HepG2 (cell line): ENCODE measurements around the gene MPO. TPM values are rescaled to one million over a fixed set of nuclear protein-coding genes. Genes with fewer than 3 reads are reported as not detected.

Experiments used
- ATAC-seq: fragments of 200-7000 bp; cut with Tn5 transposase; 3 replicates; pipeline ENCODE4 v1.9.1; 2020; ENCODE audit warnings: mild to moderate bottlenecking, moderate library complexity
- BruUV-seq: library from RNA; stranded (reverse); fragments of 400-500 nt; replicated peaks from 2 replicates; lab custom pipeline; 2021; lab: Mats Ljungman, UMichigan
- CTCF ChIA-PET: fragments of 300-600 bp; formaldehyde crosslinking; extraction: SDS; loops from one replicate; lab custom pipeline; 2021; ENCODE audit warnings: low total read pairs, inconsistent platforms, low intra/inter-chr PET ratio; lab: Yijun Ruan, JAX
- POLR2A ChIA-PET: fragments of 350-600 bp; sonication (Branson Sonifier 250); formaldehyde crosslinking; loops from one replicate; lab custom pipeline; 2020; ENCODE audit warnings: antibody characterized with exemption, inconsistent platforms; lab: Yijun Ruan, JAX
- DNase-seq: peaks from one replicate; pipeline ENCODE4 v3.0.0-alpha.2; 2015; ENCODE audit warnings: low spot score
- FAIRE-seq: peaks from 3 replicates; lab custom pipeline; 2011; peaks lifted over from hg19 to GRCh38; lab: Jason Lieb, UNC
- H2AFZ ChIP-seq: one replicate; pipeline ENCODE4 v1.6.1; 2011; ENCODE audit warnings: low read length, inconsistent platforms
- H3K27ac ChIP-seq: fragments of 300-600 bp; 3 replicates; pipeline ENCODE4 v1.8.0; 2011; ENCODE audit warnings: mixed run types, mild to moderate bottlenecking, mixed read lengths, low read length, inconsistent platforms; ENCODE audit not compliant: insufficient read depth; ENCODE audit errors: extremely low read length
- H3K27me3 ChIP-seq, 2 experiments: fragments of 200-600 bp in 1 of 2; 2 replicates in 1 of 2; 3 replicates in 1 of 2; pipeline versions ENCODE4 v1.6.0 to v1.8.0; 2011; ENCODE audit warnings: low read length in 2 of 2, mild to moderate bottlenecking in 2 of 2, moderate library complexity in 2 of 2, inconsistent platforms in 1 of 2; ENCODE audit not compliant: insufficient read depth in 2 of 2, control insufficient read depth in 1 of 2
- H3K36me3 ChIP-seq, 2 experiments: fragments of 200-600 bp in 1 of 2; replicated peaks in 1 of 2; 2 replicates in 1 of 2; 3 replicates in 1 of 2; pipeline versions ENCODE4 v1.5.1 to v1.8.0; 2011; ENCODE audit warnings: low read length in 2 of 2, inconsistent platforms in 1 of 2; ENCODE audit not compliant: insufficient read depth in 2 of 2, control insufficient read depth in 1 of 2
- H3K4me1 ChIP-seq: 2 replicates; pipeline ENCODE4 v1.5.1; 2012; ENCODE audit warnings: low read length, inconsistent platforms; ENCODE audit not compliant: insufficient read depth
- H3K4me2 ChIP-seq: 2 replicates; pipeline ENCODE4 v1.6.0; 2011; ENCODE audit warnings: low read depth, low read length, inconsistent platforms
- H3K4me3 ChIP-seq, 3 experiments: fragments of 200-600 bp in 1 of 3; sonication (generic), shearing (Covaris generic) in 1 of 3; replicated peaks in 1 of 3; 2 replicates each; pipeline ENCODE4 v1.5.1; 2011 to 2016; ENCODE audit warnings: low read length in 3 of 3, inconsistent platforms in 2 of 3, low read depth in 2 of 3, mild to moderate bottlenecking in 2 of 3, control low read depth in 1 of 3, mixed read lengths in 1 of 3; ENCODE audit not compliant: insufficient read depth in 1 of 3
- H3K79me2 ChIP-seq: one replicate; pipeline ENCODE4 v1.6.1; 2011; ENCODE audit warnings: low read length, inconsistent platforms; ENCODE audit not compliant: insufficient read depth
- H3K9ac ChIP-seq: 2 replicates; pipeline ENCODE4 v1.6.0; 2011; ENCODE audit warnings: mild to moderate bottlenecking, low read depth, low read length, inconsistent platforms; ENCODE audit not compliant: insufficient read depth
- H3K9me3 ChIP-seq: 2 replicates; pipeline ENCODE4 v1.5.1; 2012; ENCODE audit warnings: mild to moderate bottlenecking, low read length
- H4K20me1 ChIP-seq: 2 replicates; pipeline ENCODE4 v1.6.0; 2011; ENCODE audit warnings: inconsistent platforms, mild to moderate bottlenecking, low read length, moderate library complexity; ENCODE audit not compliant: insufficient read depth
- ATF5 ChIP-seq: sonication (generic); formaldehyde crosslinking; IDR thresholded peaks from 2 replicates; pipeline ENCODE4 v1.4.0; 2020; ENCODE audit warnings: mild to moderate bottlenecking, low read depth, missing genetic modification reagents
- ATF7-NPFF ChIP-seq: sonication (generic); formaldehyde crosslinking; IDR thresholded peaks from 2 replicates; pipeline ENCODE4 v1.8.1; 2023; ENCODE audit warnings: mild to moderate bottlenecking, low read depth, missing genetic modification reagents, moderate library complexity
- EP300 ChIP-seq, 3 experiments: sonication (generic) in 1 of 3; formaldehyde crosslinking in 1 of 3; IDR thresholded peaks; 2 replicates each; pipeline versions ENCODE4 v1.5.1 to v1.6.1; 2011 to 2020; ENCODE audit warnings: low read depth in 2 of 3, low read length in 2 of 3, borderline replicate concordance in 1 of 3, improper control_type of control experiment in 1 of 3, mild to moderate bottlenecking in 1 of 3, missing genetic modification reagents in 1 of 3, moderate library complexity in 1 of 3
- GFI1 ChIP-seq: sonication (generic); formaldehyde crosslinking; IDR thresholded peaks from 2 replicates; pipeline ENCODE4 v1.5.0; 2020; ENCODE audit warnings: missing genetic modification reagents, mild to moderate bottlenecking, borderline replicate concordance
- GPBP1L1 ChIP-seq: sonication (generic); formaldehyde crosslinking; IDR thresholded peaks from 2 replicates; pipeline ENCODE4 v1.5.0; 2020; ENCODE audit warnings: mild to moderate bottlenecking, missing genetic modification reagents
- MTF1 ChIP-seq: sonication (generic); formaldehyde crosslinking; IDR thresholded peaks from 2 replicates; pipeline ENCODE4 v1.5.0; 2020; ENCODE audit warnings: missing genetic modification reagents
- NFKB2 ChIP-seq: sonication (generic); formaldehyde crosslinking; IDR thresholded peaks from 2 replicates; pipeline ENCODE4 v1.4.0; 2020; ENCODE audit warnings: missing genetic modification reagents, borderline replicate concordance
- PAX8 ChIP-seq: sonication (generic); formaldehyde crosslinking; IDR thresholded peaks from 2 replicates; pipeline ENCODE4 v1.8.0; 2022; ENCODE audit warnings: mild to moderate bottlenecking, missing genetic modification reagents, borderline replicate concordance
- PPARG ChIP-seq: conservative IDR thresholded peaks from 2 replicates; pipeline ENCODE4 v1.6.1; 2016; ENCODE audit warnings: missing biosample characterization, missing genetic modification reagents
- PTBP1 ChIP-seq: fragments of 200-400 bp; formaldehyde crosslinking; IDR thresholded peaks from 2 replicates; pipeline ENCODE4 v1.6.1; 2018; ENCODE audit warnings: low read length, low read depth; ENCODE audit not compliant: poor library complexity, severe bottlenecking
- TEAD2 ChIP-seq: sonication (generic); formaldehyde crosslinking; IDR thresholded peaks from 2 replicates; pipeline ENCODE4 v1.9.0; 2021; ENCODE audit warnings: missing genetic modification reagents
- TFAP4 ChIP-seq: sonication (generic); IDR thresholded peaks from 2 replicates; pipeline ENCODE4 v1.6.1; 2016; ENCODE audit warnings: low read depth, borderline replicate concordance
- TFDP1 ChIP-seq: IDR thresholded peaks from 2 replicates; pipeline ENCODE4 v1.6.1; 2016; ENCODE audit warnings: missing compliant biosample characterization, missing genetic modification reagents, borderline replicate concordance
- U2AF1 ChIP-seq: fragments of 200-400 bp; formaldehyde crosslinking; optimal IDR thresholded peaks from 2 replicates; pipeline ENCODE3; 2017; ENCODE audit warnings: mild to moderate bottlenecking, low read depth, low read length
- ZNF597 ChIP-seq: sonication (generic); formaldehyde crosslinking; IDR thresholded peaks from 2 replicates; pipeline ENCODE4 v1.5.0; 2020; ENCODE audit warnings: missing genetic modification reagents
- ZNF652 ChIP-seq: IDR thresholded peaks from 2 replicates; pipeline ENCODE4 v1.6.1; 2016; ENCODE audit warnings: low read depth, borderline replicate concordance
- WGBS: methylation state at CpG from one replicate; pipeline ENCODE4 v1.1.6; 2017; ENCODE audit warnings: low lambda C conversion rate; 5-methylcytosine and 5-hydroxymethylcytosine counted together
- in situ Hi-C: cut with HindIII; loops from 2 replicates; pipeline ENCODE4 v1.10.0; 2017; ENCODE audit warnings: low pct_unique_long_range_greater_than_20kb; ENCODE audit not compliant: extremely low pct_ligation_motif_present
- intact Hi-C: fragments of 100-400 bp; cut with micrococcal nuclease; formaldehyde crosslinking; loops from one replicate; pipeline ENCODE4 v1.10.0; 2022; ENCODE audit not compliant: unreplicated experiment
- polyA plus RNA-seq, 8 experiments: library from polyadenylated mRNA; depleted of rRNA in 3 of 8; stranded (reverse) in 7 of 8; unstranded in 1 of 8; fragments of >200 nt; fragmentation: Illumina TruSeq in 4 of 8; extraction: Trizol in 4 of 8; gene quantifications; 2 replicates each; pipeline versions ENCODE4 v1.2.1 to v1.2.3, GENCODE V29; 2011 to 2016; ENCODE audit warnings: low read depth in 4 of 8, missing spikeins in 1 of 8, mixed read lengths in 1 of 8; ENCODE audit not compliant: insufficient read depth in 1 of 8
- total RNA-seq, 5 experiments: library from RNA; depleted of rRNA; stranded (reverse); fragments of >200 nt; fragmentation: Illumina TruSeq; extraction: Trizol; gene quantifications; 2 replicates each; pipeline ENCODE4 v1.2.3, GENCODE V29; 2016; ENCODE audit warnings: low read depth in 1 of 5

MPO gene
- total and polyA plus RNA-seq, 2 of the 13 experiments (the other 11 are each of a cell fraction or from before 2014, with no cell fraction given), result not detected

GRCh38 chr17:58279016-58279711, 1.6 kb downstream of the MPO start:
- BruUV-seq, result no TSS peak
- ChIA-PET CTCF (no interaction called here), POLR2A (no interaction called here)
- FAIRE-seq (no peak), ATAC-seq (peak; percentile 63), DNase-seq (no peak)
- 37% methylated on average over 21 of the region's 60 CpGs for whole genome bisulfite sequencing
- Histone ChIP-seq H3K79me2 (no peaks in the 10 kb centered on the region), H2AFZ (no peak overlapping the region), H3K4me1 (peaks cover 6% of the 10 kb centered on the region), H3K27me3 (peaks cover 16 to 68% of the 10 kb centered on the region in 2 experiments; a peak in 4 of 5 replicates), H3K4me2 (peak overlapping the region; percentile 47), H3K9me3 (no peaks in the 10 kb centered on the region), H3K4me3 (peak overlapping the region in 1 of 3 experiments; percentile 44; a peak in 1 of 6 replicates), H3K9ac (no peak overlapping the region), H3K27ac (no peak overlapping the region), H4K20me1 (no peaks in the 10 kb centered on the region), H3K36me3 (no peaks in the 10 kb centered on the region)
- in situ Hi-C loops, result no loop called here
- intact Hi-C loops, result no loop called here
- TF ChIP-seq TFDP1 (CRISPR knock-in tag) (no peak), NFKB2 (CRISPR knock-in tag) (0 out of 2 replicates have a peak, but pooled peaks have one; percentile 36), ATF5 (CRISPR knock-in tag) (no peak), TFAP4 (peak; percentile 82), TEAD2 (CRISPR knock-in tag) (no peak), GFI1 (no peak), ZNF597 (CRISPR knock-in tag) (no peak), PTBP1 (no peak), PAX8 (CRISPR knock-in tag) (no peak), U2AF1 (no peak), GPBP1L1 (CRISPR knock-in tag) (no peak), ZNF652 (CRISPR knock-in tag) (no peak), MTF1 (CRISPR knock-in tag) (no peak), EP300 (IDR thresholded peaks at IDR 0.05; ENCODE audit: low read depth in 2 of 2, low read length in 2 of 2) (no peak), EP300 (CRISPR knock-in tag; IDR thresholded peaks at IDR 0.05; ENCODE audit: borderline replicate concordance) (no peak), PPARG (CRISPR knock-in tag) (no peak), ATF7-NPFF (CRISPR knock-in tag) (no peak)
